ENCODE data around the gene COG4. TPM values are rescaled to one million over a fixed set of nuclear protein-coding genes. Genes with fewer than 3 reads are reported as not detected.

COG4 gene
- total RNA-seq, 1 experiment from 2014 or later = 54.2 TPM

DNA sequence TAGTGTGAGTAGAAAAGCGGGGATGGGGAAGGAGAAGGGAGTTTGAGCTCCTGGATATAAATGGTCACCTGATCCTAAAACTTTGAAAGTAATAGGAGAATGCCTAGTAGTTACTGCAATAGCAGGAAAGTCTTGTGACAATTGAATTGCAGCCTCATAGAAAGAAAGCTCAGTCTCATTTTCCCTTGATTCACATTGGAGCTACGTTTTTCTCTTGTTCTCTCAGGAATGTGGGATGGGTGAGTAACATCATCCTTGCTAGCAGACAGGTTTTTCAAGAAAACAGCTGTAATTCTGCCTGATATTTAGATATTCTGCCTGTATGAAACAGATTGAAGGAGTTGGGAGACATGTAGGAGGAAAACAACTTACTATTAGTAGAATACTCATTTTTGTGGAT lies 25.6 kb upstream of the COG4 start:
- DNase-seq (ENCODE audit: low read depth, low spot score) (no peak), ATAC-seq (no peak)
- Histone ChIP-seq H3K4me3 (replicated peaks in 1 of 2; ENCODE audit: low read depth in 1 of 2, low read length in 2 of 2) (no peak overlapping the region), H3K79me2 (ENCODE audit: insufficient read depth, low read length) (peaks cover 100% of the 10 kb centered on the region), H3K9me2 (ENCODE audit: insufficient read depth) (no peaks in the 10 kb centered on the region), H3K27me3 (ENCODE audit: insufficient read depth, low read length) (no peaks in the 10 kb centered on the region), H3K9ac (ENCODE audit: low read length) (no peak overlapping the region), H3K4me1 (ENCODE audit: control insufficient read depth in 1 of 2, insufficient read depth in 2 of 2, low read length in 2 of 2) (no peaks in the 10 kb centered on the region), H4K20me1 (ENCODE audit: insufficient read depth) (peaks cover 33% of the 10 kb centered on the region; the same call in 1 of the 2 replicates), H2AFZ (ENCODE audit: low read depth, low read length, poor library complexity, severe bottlenecking) (no peak overlapping the region), H3K27ac (ENCODE audit: low read depth, low read length) (no peak overlapping the region), H3K4me2 (ENCODE audit: low read length) (no peak overlapping the region), H3K36me3 (ENCODE audit: control insufficient read depth in 1 of 2, insufficient read depth in 2 of 2, low read length in 2 of 2) (peaks cover 72 to 83% of the 10 kb centered on the region in 2 experiments), H3K9me3 (ENCODE audit: control insufficient read depth in 1 of 2, insufficient read depth in 1 of 2, low read depth in 1 of 2, low read length in 2 of 2) (no peaks in the 10 kb centered on the region)
- ChIA-PET CTCF (no interaction called here), POLR2A (no interaction called here), RAD21 (ENCODE audit: low non-redundant PET in 1 of 2, low total read pairs in 2 of 2, uncharacterized antibody in 2 of 2, unreplicated experiment in 2 of 2) (no interaction called here)
- TSS peak; percentile 18 for BruUV-seq (replicated peaks)
- intact Hi-C loops (cut with micrococcal nuclease) = no loop called here
- no peak for TF ChIP-seq EZH2phosphoT487 (IDR thresholded peaks at IDR 0.05; ENCODE audit: borderline replicate concordance)
- TF ChIP-seq CEBPB (IDR thresholded peaks at IDR 0.05; ENCODE audit: low read depth) = no peak

- H3K9ac ChIP-seq (ENCODE audit: low read length) = no peak overlapping the region
- no peak for ATAC-seq
- H3K9me2 ChIP-seq (ENCODE audit: insufficient read depth) = no peaks in the 10 kb centered on the region
- H3K4me2 ChIP-seq (ENCODE audit: low read length) = no peak overlapping the region
- RAD21 ChIA-PET (ENCODE audit: low non-redundant PET in 1 of 2, low total read pairs in 2 of 2, uncharacterized antibody in 2 of 2, unreplicated experiment in 2 of 2) = no interaction called here
- intact Hi-C loops (cut with micrococcal nuclease) = no loop called here
- H3K4me1 ChIP-seq (ENCODE audit: control insufficient read depth in 1 of 2, insufficient read depth in 2 of 2, low read length in 2 of 2) = no peaks in the 10 kb centered on the region
- H4K20me1 ChIP-seq (ENCODE audit: insufficient read depth) = peaks cover 32% of the 10 kb centered on the region
- H2AFZ ChIP-seq (ENCODE audit: low read depth, low read length, poor library complexity, severe bottlenecking) = no peak overlapping the region
- no peak overlapping the region for H3K4me3 ChIP-seq (replicated peaks in 1 of 2; ENCODE audit: low read depth in 1 of 2, low read length in 2 of 2)
- peaks cover 75 to 79% of the 10 kb centered on the region in 2 experiments for H3K36me3 ChIP-seq (ENCODE audit: control insufficient read depth in 1 of 2, insufficient read depth in 2 of 2, low read length in 2 of 2)
- peaks cover 100% of the 10 kb centered on the region for H3K79me2 ChIP-seq (ENCODE audit: insufficient read depth, low read length)
- DNase-seq (ENCODE audit: low read depth, low spot score) = no peak
- CTCF ChIA-PET = no interaction called here
- H3K27me3 ChIP-seq (ENCODE audit: insufficient read depth, low read length) = no peaks in the 10 kb centered on the region
- H3K9me3 ChIP-seq (ENCODE audit: control insufficient read depth in 1 of 2, insufficient read depth in 1 of 2, low read depth in 1 of 2, low read length in 2 of 2) = no peaks in the 10 kb centered on the region
- BruUV-seq (replicated peaks) = no TSS peak
- POLR2A ChIA-PET = no interaction called here
- no peak overlapping the region for H3K27ac ChIP-seq (ENCODE audit: low read depth, low read length)
- TF ChIP-seq ELF1 (IDR thresholded peaks at IDR 0.05; ENCODE audit: borderline replicate concordance, low read depth) (no peak), SIN3A (IDR thresholded peaks at IDR 0.05; ENCODE audit: low read depth) (no peak), POLR2A (IDR thresholded peaks at IDR 0.05; ENCODE audit: borderline replicate concordance, extremely low read depth, insufficient read depth, insufficient read length) (no peak), CEBPB (IDR thresholded peaks at IDR 0.05; ENCODE audit: low read depth) (no peak), REST (IDR thresholded peaks at IDR 0.05; ENCODE audit: low read depth) (no peak), EZH2phosphoT487 (IDR thresholded peaks at IDR 0.05; ENCODE audit: borderline replicate concordance) (no peak), FOSL1 (IDR thresholded peaks at IDR 0.05; ENCODE audit: low read depth) (no peak), ZFX (IDR thresholded peaks at IDR 0.05) (no peak), YY1 (IDR thresholded peaks at IDR 0.05; ENCODE audit: extremely low read depth, insufficient replicate concordance, low read depth, low read length) (no peak), ZBTB33 (IDR thresholded peaks at IDR 0.05; ENCODE audit: extremely low read depth, insufficient replicate concordance, low read length) (no peak), TCF7L2 (IDR thresholded peaks at IDR 0.05; ENCODE audit: borderline replicate concordance, extremely low read depth, insufficient read depth, insufficient read length) (no peak), EGR1 (IDR thresholded peaks at IDR 0.05; ENCODE audit: low read depth) (no peak)
- TF ChIP-seq, protein P1, sequence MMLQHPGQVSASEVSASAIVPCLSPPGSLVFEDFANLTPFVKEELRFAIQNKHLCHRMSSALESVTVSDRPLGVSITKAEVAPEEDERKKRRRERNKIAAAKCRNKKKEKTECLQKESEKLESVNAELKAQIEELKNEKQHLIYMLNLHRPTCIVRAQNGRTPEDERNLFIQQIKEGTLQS (IDR thresholded peaks at IDR 0.05) = no peak
These were observed 21.2 kb upstream of the COG4 start for GRCh38 chr16:70544548-70544947.
